Measurements from ENCODE around the gene IGSF8. TPM values are rescaled to one million over a fixed set of nuclear protein-coding genes. Genes with fewer than 3 reads are reported as not detected.

The IGSF8 gene
- total RNA-seq, 1 experiment from 2014 or later = 35.6 TPM

- ChIA-PET POLR2A (no interaction called here), CTCF (no interaction called here), RAD21 (ENCODE audit: low non-redundant PET in 1 of 2, low total read pairs in 2 of 2, uncharacterized antibody in 2 of 2, unreplicated experiment in 2 of 2) (no interaction called here)
- no peak overlapping the region for H3K27ac ChIP-seq (ENCODE audit: low read depth, low read length)
- H3K27me3 ChIP-seq (ENCODE audit: insufficient read depth, low read length) = no peaks in the 10 kb centered on the region
- H4K20me1 ChIP-seq (ENCODE audit: insufficient read depth) = no peaks in the 10 kb centered on the region
- no peak overlapping the region for H3K4me2 ChIP-seq (ENCODE audit: low read length)
- intact Hi-C loops (cut with micrococcal nuclease) = no loop called here
- no peaks in the 10 kb centered on the region for H3K9me2 ChIP-seq (ENCODE audit: insufficient read depth)
- H3K4me3 ChIP-seq (replicated peaks in 1 of 2; ENCODE audit: low read depth in 1 of 2, low read length in 2 of 2) = no peak overlapping the region
- no peak for ATAC-seq
- BruUV-seq (replicated peaks) = no TSS peak
- H3K79me2 ChIP-seq (ENCODE audit: insufficient read depth, low read length) = peaks cover 4% of the 10 kb centered on the region; the same call in 1 of the 2 replicates
- peaks cover 9 to 19% of the 10 kb centered on the region in 2 experiments for H3K4me1 ChIP-seq (ENCODE audit: control insufficient read depth in 1 of 2, insufficient read depth in 2 of 2, low read length in 2 of 2)
- no peak overlapping the region for H2AFZ ChIP-seq (ENCODE audit: low read depth, low read length, poor library complexity, severe bottlenecking)
- no peak for TF ChIP-seq MAX (IDR thresholded peaks at IDR 0.05)
- TF ChIP-seq CBX3 (IDR thresholded peaks at IDR 0.05; ENCODE audit: low read depth) = no peak
- no peak for TF ChIP-seq SRF (IDR thresholded peaks at IDR 0.05; ENCODE audit: low read depth)
- no peak for TF ChIP-seq ZBTB33 (IDR thresholded peaks at IDR 0.05; ENCODE audit: extremely low read depth, insufficient replicate concordance, low read length)
- no peak for TF ChIP-seq EZH2 (IDR thresholded peaks at IDR 0.05)
- TF ChIP-seq RAD21 (IDR thresholded peaks at IDR 0.05; ENCODE audit: low read depth) = no peak
- TF ChIP-seq YY1 (IDR thresholded peaks at IDR 0.05; ENCODE audit: extremely low read depth, insufficient replicate concordance, low read depth, low read length) = no peak
- TF ChIP-seq ZNF274 (IDR thresholded peaks at IDR 0.05; ENCODE audit: low read depth, low read length) = no peak
- TF ChIP-seq, protein P1, sequence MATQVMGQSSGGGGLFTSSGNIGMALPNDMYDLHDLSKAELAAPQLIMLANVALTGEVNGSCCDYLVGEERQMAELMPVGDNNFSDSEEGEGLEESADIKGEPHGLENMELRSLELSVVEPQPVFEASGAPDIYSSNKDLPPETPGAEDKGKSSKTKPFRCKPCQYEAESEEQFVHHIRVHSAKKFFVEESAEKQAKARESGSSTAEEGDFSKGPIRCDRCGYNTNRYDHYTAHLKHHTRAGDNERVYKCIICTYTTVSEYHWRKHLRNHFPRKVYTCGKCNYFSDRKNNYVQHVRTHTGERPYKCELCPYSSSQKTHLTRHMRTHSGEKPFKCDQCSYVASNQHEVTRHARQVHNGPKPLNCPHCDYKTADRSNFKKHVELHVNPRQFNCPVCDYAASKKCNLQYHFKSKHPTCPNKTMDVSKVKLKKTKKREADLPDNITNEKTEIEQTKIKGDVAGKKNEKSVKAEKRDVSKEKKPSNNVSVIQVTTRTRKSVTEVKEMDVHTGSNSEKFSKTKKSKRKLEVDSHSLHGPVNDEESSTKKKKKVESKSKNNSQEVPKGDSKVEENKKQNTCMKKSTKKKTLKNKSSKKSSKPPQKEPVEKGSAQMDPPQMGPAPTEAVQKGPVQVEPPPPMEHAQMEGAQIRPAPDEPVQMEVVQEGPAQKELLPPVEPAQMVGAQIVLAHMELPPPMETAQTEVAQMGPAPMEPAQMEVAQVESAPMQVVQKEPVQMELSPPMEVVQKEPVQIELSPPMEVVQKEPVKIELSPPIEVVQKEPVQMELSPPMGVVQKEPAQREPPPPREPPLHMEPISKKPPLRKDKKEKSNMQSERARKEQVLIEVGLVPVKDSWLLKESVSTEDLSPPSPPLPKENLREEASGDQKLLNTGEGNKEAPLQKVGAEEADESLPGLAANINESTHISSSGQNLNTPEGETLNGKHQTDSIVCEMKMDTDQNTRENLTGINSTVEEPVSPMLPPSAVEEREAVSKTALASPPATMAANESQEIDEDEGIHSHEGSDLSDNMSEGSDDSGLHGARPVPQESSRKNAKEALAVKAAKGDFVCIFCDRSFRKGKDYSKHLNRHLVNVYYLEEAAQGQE (IDR thresholded peaks at IDR 0.05; ENCODE audit: low read depth) = no peak
- no peak for TF ChIP-seq TCF7L2 (IDR thresholded peaks at IDR 0.05; ENCODE audit: borderline replicate concordance, extremely low read depth, insufficient read depth, insufficient read length)
- TF ChIP-seq CEBPB (IDR thresholded peaks at IDR 0.05; ENCODE audit: low read depth) = no peak
- no peaks in the 10 kb centered on the region; a peak in 2 of 4 replicates for H3K36me3 ChIP-seq (ENCODE audit: control insufficient read depth in 1 of 2, insufficient read depth in 2 of 2, low read length in 2 of 2)
- no peak for DNase-seq (ENCODE audit: low read depth, low spot score)
- no peak overlapping the region for H3K9ac ChIP-seq (ENCODE audit: low read length)
- no peaks in the 10 kb centered on the region for H3K9me3 ChIP-seq (ENCODE audit: control insufficient read depth in 1 of 2, insufficient read depth in 1 of 2, low read depth in 1 of 2, low read length in 2 of 2)
Observed at GRCh38 chr1:160094806-160095205, 3.6 kb downstream of the IGSF8 start.
